H1 (cell line): ENCODE data around the gene S100A10.

Experiments
- BACH1 ChIP-seq: IDR thresholded peaks from 2 replicates; pipeline ENCODE4 v1.6.1; 2012; ENCODE audit warnings: low read length, improper control_type of control experiment
- CHD1 ChIP-seq: IDR thresholded peaks from 2 replicates; pipeline ENCODE4 v1.6.1; 2012; ENCODE audit warnings: low read depth, low read length, improper control_type of control experiment
- CREB1 ChIP-seq: IDR thresholded peaks from 2 replicates; pipeline ENCODE4 v1.6.1; 2012; ENCODE audit warnings: inconsistent platforms
- EP300 ChIP-seq, 2 experiments: IDR thresholded peaks; 1 replicate in 1 of 2; 2 replicates in 1 of 2; pipeline ENCODE4 v1.6.1; 2011 to 2012; ENCODE audit warnings: low read depth in 2 of 2, low read length in 2 of 2, mild to moderate bottlenecking in 2 of 2, borderline replicate concordance in 1 of 2, inconsistent platforms in 1 of 2, moderate library complexity in 1 of 2
- EZH2 ChIP-seq: fragments of 200-600 bp; sonication (generic); IDR thresholded peaks from 2 replicates; pipeline ENCODE4 v1.7.1; 2012; ENCODE audit warnings: low read depth, mild to moderate bottlenecking, moderate library complexity, low read length, inconsistent platforms; ENCODE audit not compliant: severe bottlenecking
- POLR2A ChIP-seq, 2 experiments: IDR thresholded peaks; 1 replicate in 1 of 2; 2 replicates in 1 of 2; pipeline ENCODE4 v1.6.1; 2011; ENCODE audit warnings: low read depth in 2 of 2, low read length in 2 of 2, mild to moderate bottlenecking in 2 of 2; ENCODE audit errors: control extremely low read depth in 1 of 2
- POLR2AphosphoS5 ChIP-seq: IDR thresholded peaks from 2 replicates; pipeline ENCODE4 v1.6.1; 2011; ENCODE audit warnings: low read depth, low read length
- TF ChIP-seq, protein P1 (sequence below), 3 experiments: IDR thresholded peaks; 1 replicate in 2 of 3; 2 replicates in 1 of 3; pipeline versions ENCODE4 v1.5.1 to v1.6.1; 2011; ENCODE audit warnings: low read length in 3 of 3, mild to moderate bottlenecking in 3 of 3, inconsistent platforms in 2 of 3, low read depth in 1 of 3, moderate library complexity in 1 of 3; ENCODE audit not compliant: insufficient read depth in 1 of 3; ENCODE audit errors: control extremely low read depth in 1 of 3

DNA sequence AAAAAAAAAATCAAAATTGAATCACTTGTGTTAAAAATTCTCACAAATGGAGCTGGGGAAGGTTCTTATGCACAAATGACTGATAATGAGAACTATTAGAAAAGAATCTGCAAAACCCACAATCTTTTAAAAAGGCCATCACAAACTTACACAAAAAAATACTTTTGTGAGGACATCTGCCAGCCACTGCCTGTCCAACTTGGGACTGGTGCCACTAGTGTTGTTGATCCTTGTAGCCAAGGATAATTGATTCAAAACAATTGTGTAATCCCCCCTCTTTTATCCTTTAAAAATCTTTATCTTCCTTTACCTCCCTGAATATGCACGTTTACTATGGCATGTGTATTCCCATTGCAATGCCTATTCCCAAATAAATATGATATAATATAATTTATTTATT lies 45.2 kb downstream of the S100A10 start:
- TF ChIP-seq, protein P1, sequence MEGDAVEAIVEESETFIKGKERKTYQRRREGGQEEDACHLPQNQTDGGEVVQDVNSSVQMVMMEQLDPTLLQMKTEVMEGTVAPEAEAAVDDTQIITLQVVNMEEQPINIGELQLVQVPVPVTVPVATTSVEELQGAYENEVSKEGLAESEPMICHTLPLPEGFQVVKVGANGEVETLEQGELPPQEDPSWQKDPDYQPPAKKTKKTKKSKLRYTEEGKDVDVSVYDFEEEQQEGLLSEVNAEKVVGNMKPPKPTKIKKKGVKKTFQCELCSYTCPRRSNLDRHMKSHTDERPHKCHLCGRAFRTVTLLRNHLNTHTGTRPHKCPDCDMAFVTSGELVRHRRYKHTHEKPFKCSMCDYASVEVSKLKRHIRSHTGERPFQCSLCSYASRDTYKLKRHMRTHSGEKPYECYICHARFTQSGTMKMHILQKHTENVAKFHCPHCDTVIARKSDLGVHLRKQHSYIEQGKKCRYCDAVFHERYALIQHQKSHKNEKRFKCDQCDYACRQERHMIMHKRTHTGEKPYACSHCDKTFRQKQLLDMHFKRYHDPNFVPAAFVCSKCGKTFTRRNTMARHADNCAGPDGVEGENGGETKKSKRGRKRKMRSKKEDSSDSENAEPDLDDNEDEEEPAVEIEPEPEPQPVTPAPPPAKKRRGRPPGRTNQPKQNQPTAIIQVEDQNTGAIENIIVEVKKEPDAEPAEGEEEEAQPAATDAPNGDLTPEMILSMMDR (IDR thresholded peaks at IDR 0.05; ENCODE audit: control extremely low read depth in 1 of 3, insufficient read depth in 1 of 3, low read depth in 1 of 3, low read length in 3 of 3): no peak
- TF ChIP-seq POLR2A (IDR thresholded peaks at IDR 0.05; ENCODE audit: control extremely low read depth in 1 of 2, low read depth in 2 of 2, low read length in 2 of 2) (no peak), EZH2 (no peak), CREB1 (no peak), POLR2AphosphoS5 (no peak), CHD1 (no peak), EP300 (IDR thresholded peaks at IDR 0.05; ENCODE audit: borderline replicate concordance in 1 of 2, low read depth in 2 of 2, low read length in 2 of 2) (no peak), BACH1 (no peak)
